CD4-positive, alpha-beta T cell treated with Interleukin-10 for 1 hour (primary cell): Measurements from ENCODE around the gene POU6F2.

Experiments used
- DNase-seq: peaks from one replicate; pipeline ENCODE4 v3.0.0-alpha.2; 2020

POU6F2 gene

GRCh38 chr7:39073432-39073831 lies 95.7 kb downstream of the POU6F2 start:
- no peak for DNase-seq

- no peak for DNase-seq
Measured at GRCh38 chr7:39075210-39075609, 97.5 kb downstream of the POU6F2 start.

DNA sequence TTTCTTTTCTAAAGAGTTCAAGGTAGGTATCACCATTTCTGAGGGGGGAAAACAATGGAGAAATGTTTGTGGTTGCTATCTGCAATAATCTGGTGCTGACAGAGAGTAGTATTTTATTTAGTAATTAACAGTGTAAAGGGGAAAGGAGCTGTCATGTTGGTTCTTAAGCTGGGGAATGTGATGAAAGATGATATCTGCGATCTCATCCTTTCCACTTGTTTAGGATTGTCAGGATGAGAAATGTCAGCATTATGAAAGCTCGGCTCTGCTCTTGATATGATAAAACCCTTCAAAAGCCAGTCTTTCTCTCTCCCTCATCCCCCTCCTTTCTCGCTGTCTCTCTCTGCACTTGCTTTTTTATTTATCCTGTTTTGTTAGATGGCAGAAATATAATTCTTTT lies 106.1 kb downstream of the POU6F2 start:
- no peak for DNase-seq

- no peak for DNase-seq
Measured at GRCh38 chr7:39084349-39084748, 106.6 kb downstream of the POU6F2 start.

- DNase-seq: no peak
Measured at GRCh38 chr7:39085189-39085588, 107.5 kb downstream of the POU6F2 start.

DNA sequence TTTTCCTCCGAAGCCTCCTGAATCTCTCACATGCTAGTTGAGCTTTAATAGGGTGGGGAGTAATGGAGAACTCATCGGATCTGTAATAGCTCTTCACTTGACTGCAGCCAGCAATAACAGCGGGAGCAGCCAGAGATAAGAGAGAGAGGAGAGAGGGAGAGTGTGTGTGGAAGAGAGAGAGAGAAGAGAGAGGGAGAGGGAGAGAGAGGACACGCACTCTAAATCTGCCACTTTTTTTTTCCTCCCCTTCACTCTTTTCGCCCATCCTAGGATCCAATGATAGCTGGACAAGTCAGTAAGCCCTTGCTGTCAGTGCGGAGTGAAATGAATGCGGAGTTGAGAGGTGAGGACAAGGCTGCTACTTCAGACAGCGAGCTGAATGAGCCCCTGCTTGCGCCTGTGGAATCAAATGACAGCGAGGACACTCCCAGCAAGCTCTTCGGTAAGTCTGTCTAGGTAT lies 107.9 kb downstream of the POU6F2 start:
- DNase-seq: no peak

DNA sequence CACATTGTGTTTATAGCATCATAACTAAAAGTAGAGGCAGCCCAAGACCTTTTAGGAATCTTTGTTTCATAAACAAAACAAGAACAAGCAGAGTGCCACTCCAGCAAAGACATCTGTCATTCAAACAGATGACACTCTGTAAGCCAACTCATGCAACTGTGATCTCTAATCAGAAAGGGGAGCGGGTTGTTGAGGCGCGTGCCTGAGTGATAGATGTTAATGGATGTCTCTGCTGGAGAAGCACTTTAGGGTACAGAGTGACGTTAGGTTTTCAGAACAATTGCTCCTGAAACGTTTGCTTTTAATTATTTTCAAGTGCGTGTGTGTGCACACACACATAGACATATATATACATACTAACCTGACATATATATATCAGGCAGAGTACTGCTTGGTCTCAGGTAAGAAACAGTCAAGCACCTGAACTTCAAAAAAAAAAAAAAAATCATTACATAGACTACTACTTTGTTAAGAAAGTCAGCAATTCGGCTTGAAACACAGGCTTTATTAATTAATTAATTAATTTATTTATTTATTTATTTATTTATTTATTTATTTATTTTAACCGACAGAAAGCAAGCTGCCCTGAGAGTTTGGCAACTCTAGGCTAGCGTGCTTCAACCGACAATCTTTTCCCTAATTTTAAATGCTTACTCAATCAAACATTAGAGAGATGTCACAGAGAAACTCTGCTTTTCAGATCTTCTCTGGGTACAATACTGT lies 109.1 kb downstream of the POU6F2 start:
- no peak for DNase-seq

DNA sequence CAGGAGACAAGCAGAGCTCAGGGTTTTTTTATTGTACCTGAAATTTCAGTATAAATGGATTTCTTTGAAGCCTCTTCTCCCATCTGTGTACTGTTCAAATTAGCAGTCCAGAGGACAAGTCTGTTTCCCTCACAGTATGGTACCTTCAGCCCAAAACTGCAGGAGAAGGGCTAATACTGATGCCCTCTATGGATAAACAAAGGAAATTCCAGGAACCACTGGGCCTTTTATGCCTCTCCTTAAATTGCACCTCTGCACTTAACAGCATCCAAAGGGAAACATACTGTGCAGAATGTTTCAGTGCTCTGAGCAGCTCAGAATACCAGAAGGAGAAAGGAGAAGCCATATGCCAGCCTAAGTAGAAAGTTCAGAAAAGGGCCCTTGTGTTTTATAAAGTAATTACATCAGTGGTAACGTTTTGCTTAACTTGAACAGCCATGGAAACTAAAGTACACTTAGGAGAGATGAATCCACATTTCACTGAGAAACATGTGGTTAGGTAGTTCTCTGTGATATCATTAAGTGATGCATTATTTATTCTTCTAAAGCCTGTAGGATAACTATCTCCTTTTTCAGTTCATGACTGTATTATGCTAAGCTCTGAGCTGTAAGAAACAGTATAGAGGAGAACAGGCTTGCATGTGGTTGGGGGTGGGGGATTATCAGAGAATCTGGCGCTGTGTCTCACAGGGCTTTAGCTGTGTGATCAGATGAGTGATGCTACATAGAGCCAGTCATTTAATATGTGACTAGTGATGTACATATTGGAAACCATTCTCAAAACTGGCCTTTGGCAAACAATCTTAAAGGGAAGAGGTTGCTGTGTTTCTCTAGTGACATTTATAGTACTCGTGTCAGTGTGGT lies 111.3 kb downstream of the POU6F2 start:
- no peak for DNase-seq

GRCh38 chr7:39091145-39091544 lies 113.4 kb downstream of the POU6F2 start:
- no peak for DNase-seq

DNA sequence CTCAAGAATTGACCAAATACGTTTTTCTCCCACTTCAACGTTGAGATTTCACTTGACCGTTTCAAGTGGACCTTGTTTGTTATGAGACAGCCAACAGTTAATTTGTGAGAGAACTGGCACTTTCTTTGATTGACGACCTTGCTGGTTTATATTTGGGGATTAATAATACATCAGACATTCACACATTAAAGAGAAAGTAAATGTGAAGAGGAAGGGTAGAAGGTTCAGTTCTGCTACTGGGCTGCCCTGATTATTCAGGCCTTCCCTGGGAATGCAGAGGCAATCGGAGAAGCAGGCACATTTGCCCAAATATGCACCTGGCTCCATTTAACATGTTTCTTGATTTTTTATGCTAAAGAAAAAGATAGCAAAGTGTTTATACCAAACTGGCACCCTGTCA lies 114.1 kb downstream of the POU6F2 start:
- no peak for DNase-seq

DNA sequence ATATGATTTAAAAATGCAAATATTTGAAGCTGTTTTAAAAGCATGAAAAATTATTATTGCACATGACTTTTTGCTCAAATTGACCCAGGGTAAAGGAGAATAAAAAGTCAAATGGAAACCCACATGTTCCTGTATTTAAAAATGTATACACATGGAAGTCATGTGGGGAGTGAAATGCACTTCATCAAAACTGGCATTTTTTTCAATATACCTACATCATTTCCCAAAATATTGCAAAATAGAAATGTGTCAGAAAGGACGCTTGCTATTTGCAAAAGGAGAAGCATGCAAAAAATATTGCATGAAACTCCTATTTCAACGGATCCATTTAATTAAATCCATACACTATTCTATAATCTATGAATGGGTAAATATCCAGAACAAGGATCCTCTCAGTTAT lies 117.0 kb downstream of the POU6F2 start:
- no peak for DNase-seq

DNA sequence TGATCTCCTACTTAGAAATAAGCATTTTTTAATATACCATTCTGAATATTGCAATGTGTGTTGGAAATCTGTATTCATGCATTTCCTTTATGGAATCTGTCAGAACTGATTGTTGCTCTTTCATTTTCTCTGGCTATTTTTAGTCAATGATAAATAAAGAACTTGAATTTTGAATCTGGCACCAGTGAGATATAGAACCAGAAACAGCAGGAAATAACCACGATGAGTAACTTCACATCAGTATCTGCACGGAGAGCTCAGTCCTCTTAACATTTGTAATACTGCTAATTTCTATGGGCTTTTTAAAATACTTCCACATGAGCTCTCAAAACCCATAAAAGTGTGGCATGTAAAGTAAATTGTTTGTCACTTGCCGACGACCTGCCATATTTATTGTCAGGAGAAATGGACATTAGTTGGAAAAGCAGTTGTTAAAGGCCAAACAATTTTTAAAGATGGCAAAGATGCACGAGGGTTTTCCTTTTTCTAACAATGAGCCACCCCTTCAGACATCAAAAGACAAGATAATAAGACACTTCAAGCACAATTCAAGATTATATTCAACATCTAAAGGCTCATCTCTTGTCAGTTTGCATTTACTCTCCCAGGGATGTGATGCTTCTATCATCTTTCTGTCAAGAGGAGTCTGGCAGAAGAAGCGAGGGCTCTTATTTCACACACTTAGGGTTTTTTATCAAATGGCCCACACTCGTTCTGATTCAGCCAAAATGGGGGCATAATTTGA lies 118.3 kb downstream of the POU6F2 start:
- no peak for DNase-seq

DNA sequence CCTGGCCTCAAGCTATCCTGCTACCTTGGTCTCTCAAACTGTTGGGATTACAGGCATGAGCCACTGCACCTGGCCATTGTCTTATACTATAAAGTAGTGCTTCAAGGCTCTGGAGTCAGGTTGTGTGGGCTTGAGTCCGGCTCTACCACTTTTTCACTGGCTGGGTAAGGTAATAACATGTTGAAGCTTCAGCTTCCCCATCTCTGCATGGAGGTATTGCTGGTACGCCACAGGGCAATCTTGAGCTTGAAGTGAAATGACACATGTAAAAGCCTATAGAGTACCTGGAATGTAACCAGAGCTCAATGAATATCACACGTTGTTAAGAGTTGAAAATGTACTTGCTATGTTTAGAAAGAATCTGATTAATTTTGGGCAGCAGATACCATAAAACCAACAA lies 120.8 kb downstream of the POU6F2 start:
- DNase-seq: no peak

- no peak for DNase-seq
Measured at GRCh38 chr7:39099146-39099545, 121.4 kb downstream of the POU6F2 start.

GRCh38 chr7:39100270-39100669 lies 122.6 kb downstream of the POU6F2 start:
- no peak for DNase-seq

DNA sequence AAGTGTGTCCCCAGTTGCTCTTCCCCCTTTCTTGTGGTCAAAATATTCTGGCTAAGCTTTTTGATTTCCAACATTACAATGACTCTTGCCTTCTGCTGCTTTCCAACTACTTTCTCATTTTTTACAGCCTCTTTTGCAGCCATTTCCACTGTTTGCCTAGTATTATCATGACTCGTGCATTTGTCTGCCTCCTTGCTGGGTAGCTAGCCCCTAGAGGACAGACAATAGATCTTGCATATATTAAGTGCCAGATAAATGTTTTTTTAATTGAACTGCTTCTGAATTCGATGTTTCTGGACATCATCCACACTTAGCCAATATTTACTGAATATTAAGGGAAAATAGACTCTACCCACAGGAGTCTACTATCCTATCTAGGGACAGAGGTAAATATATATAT lies 124.5 kb downstream of the POU6F2 start:
- no peak for DNase-seq

DNA sequence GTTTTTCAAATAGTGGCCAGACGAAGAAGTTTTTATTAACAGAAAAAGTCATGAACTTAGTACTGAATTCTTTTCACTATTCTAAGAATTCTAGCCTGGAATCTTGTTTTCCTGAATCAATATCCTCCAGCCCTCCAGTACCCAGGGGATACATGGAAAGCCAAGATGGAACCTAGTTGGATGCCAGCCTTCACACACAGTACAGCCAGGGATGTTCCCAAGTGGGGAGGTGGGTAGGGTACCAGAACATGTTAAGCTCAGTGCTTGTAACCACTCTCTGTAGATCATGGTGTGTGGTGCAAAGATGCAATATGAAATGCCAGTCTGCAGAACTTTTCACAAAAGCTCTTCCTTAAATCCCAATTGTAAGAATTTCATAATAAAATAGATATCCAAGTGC lies 128.0 kb downstream of the POU6F2 start:
- no peak for DNase-seq

- DNase-seq: no peak
Measured at GRCh38 chr7:39125846-39126245, 148.1 kb downstream of the POU6F2 start.

GRCh38 chr7:39127058-39127457 lies 149.3 kb downstream of the POU6F2 start:
- no peak for DNase-seq

DNA sequence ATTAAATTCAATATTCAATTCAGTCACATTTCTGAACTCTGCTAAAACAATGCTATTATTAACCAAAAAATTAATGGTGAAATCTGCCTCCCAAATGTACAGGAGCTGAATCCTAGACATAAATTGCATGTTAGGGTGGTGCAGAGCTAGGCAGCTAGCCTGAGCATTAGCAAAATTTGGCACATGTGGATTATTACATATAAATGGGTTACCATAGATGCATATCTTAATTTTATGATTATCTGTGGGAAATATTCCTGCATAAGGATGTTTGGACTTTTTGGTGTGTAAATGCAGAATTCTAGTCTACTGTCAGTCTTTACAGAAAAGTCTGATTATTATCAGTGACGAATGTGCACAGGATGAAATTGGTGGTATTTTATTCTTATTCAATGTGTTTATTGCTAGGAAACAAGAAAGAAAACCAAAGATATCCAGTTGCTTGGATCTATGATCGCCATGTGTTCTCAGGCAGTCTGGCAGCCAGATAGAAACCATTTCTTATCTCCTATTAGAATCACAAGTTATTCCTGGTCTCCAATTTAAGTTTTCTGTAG lies 150.7 kb downstream of the POU6F2 start:
- DNase-seq: no peak

- no peak for DNase-seq
Measured at GRCh38 chr7:39130274-39130673, 152.6 kb downstream of the POU6F2 start.

DNA sequence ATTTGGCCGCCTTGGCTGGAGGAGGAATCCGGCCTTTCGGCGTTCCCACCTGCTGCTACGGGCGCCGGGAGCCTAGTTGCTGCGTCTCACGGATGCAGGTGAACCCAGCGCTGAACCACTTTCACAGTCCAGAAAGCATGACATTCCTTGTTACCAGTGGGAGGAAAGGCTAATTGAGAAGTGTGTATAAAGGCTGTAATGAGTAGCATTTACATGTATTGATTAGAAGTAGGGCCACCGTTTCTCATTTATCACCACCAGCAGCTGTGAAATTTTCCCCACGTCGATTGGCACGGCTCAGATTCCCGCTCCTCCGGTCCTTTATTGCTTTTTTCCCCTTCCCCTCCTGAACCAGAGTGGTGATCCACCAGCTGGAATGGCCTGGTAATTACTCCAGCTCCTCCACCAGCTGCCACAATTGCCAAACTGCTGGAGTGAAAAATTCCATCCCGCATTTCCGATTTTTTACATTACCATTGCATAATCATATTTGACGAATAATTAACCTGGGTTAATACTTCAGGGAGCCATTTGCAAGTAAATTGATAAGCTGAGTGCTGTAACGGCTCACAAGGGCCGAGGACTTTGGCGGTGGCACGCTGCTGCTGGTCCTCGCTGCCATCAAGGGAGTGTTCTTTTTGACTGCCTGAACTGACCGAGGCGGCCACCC lies 153.3 kb downstream of the POU6F2 start:
- DNase-seq: no peak

- no peak for DNase-seq
Measured at GRCh38 chr7:39132306-39132705, 154.6 kb downstream of the POU6F2 start.
